Measurements from ENCODE around the gene WSCD1. TPM values are rescaled to one million over a fixed set of nuclear protein-coding genes. Genes with fewer than 3 reads are reported as not detected.

Gene WSCD1
- polyA plus RNA-seq, 1 donor from 2014 or later, result 9.5 TPM

DNA sequence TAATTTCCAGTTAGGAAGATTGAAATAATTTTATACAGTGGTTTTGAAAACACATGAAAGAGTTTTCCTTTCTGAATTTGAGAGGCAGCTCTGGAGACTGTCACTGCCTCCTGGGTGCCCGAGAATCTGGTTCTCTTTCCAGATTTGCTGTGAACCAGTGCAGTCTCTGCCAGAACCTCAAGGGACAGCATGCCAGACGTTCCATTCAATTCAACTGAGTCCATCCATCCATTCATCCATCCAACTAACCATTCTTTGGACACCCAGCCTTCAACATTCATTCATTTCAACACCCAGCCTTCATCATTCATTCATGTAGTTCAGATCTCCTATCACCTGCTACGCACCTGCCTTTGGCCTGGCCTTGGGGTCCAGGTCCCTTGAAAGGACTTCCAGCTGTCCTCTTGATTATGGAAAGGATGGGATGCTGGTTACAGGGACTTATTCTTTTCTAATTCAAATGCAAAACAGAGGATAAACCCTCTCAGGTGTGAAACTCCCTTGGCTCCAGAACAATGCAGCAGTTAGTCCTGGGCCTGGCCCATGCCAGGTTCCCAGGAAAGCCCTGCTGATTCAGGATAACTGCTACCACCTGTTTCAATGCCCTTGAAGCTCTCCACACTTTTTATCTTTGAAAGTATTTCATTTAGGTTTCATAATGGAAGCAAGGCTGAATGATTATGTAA, 68.7 kb downstream of the WSCD1 start:
- Histone ChIP-seq H3K4me3 (ENCODE audit: low read length) (no peak overlapping the region), H3K27ac (ENCODE audit: low read length) (no peak overlapping the region), H3K9me2 (ENCODE audit: insufficient read depth, low read length) (no peaks in the 10 kb centered on the region), H3K79me2 (replicated peaks; ENCODE audit: insufficient read depth, low read length) (no peaks in the 10 kb centered on the region), H4K20me1 (ENCODE audit: insufficient read depth) (no peaks in the 10 kb centered on the region), H3K9ac (ENCODE audit: low read length) (no peak overlapping the region), H3K4me2 (ENCODE audit: low read length) (no peak overlapping the region), H3K9me3 (ENCODE audit: low read length) (no peaks in the 10 kb centered on the region), H2AFZ (ENCODE audit: low read depth, low read length) (no peak overlapping the region), H3K27me3 (ENCODE audit: insufficient read depth, low read depth, low read length) (no peaks in the 10 kb centered on the region), H3K36me3 (ENCODE audit: insufficient read depth, low read length) (no peaks in the 10 kb centered on the region), H3F3A (ENCODE audit: insufficient read depth, low read length, poor library complexity, severe bottlenecking) (no peaks in the 10 kb centered on the region)
- TF ChIP-seq POLR2AphosphoS5 (IDR thresholded peaks at IDR 0.05), result no peak
- TF ChIP-seq EZH2 (IDR thresholded peaks at IDR 0.05; ENCODE audit: borderline replicate concordance, insufficient read depth, low read length, poor library complexity, severe bottlenecking), result no peak
- no peak for TF ChIP-seq EP300 (conservative IDR thresholded peaks at IDR 0.05; ENCODE audit: poor library complexity, severe bottlenecking)
- TF ChIP-seq, protein P1, sequence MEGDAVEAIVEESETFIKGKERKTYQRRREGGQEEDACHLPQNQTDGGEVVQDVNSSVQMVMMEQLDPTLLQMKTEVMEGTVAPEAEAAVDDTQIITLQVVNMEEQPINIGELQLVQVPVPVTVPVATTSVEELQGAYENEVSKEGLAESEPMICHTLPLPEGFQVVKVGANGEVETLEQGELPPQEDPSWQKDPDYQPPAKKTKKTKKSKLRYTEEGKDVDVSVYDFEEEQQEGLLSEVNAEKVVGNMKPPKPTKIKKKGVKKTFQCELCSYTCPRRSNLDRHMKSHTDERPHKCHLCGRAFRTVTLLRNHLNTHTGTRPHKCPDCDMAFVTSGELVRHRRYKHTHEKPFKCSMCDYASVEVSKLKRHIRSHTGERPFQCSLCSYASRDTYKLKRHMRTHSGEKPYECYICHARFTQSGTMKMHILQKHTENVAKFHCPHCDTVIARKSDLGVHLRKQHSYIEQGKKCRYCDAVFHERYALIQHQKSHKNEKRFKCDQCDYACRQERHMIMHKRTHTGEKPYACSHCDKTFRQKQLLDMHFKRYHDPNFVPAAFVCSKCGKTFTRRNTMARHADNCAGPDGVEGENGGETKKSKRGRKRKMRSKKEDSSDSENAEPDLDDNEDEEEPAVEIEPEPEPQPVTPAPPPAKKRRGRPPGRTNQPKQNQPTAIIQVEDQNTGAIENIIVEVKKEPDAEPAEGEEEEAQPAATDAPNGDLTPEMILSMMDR (IDR thresholded peaks at IDR 0.05; ENCODE audit: poor library complexity, severe bottlenecking), result no peak
- no peak for TF ChIP-seq RAD21 (conservative IDR thresholded peaks at IDR 0.05)
- no peak for TF ChIP-seq SMC3 (conservative IDR thresholded peaks at IDR 0.05; ENCODE audit: poor library complexity)
- no peak for TF ChIP-seq TAF1 (IDR thresholded peaks at IDR 0.05; ENCODE audit: low read depth)

DNA sequence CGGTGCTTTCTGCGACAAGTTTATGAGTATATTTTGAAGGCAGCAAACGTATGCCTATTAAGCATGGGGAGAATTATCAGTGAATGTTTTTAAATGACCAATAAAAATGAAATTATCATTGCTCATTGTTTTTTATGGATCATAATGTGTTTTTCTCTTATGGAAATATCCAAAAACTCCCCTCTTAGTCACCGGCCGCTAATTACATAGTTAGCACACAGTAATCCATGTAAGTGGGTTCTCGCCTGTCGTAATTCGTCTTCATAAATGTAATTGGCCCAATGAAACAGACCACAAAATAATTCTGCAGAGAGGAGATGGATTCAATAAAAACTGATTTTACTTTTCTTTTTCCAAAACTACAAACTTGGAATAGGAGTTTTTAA, 69.3 kb downstream of the WSCD1 start:
- H3K27ac ChIP-seq (ENCODE audit: low read length), result no peak overlapping the region
- TF ChIP-seq, protein P1 (IDR thresholded peaks at IDR 0.05; ENCODE audit: poor library complexity, severe bottlenecking), result no peak
- TF ChIP-seq POLR2AphosphoS5 (IDR thresholded peaks at IDR 0.05) (no peak), EP300 (conservative IDR thresholded peaks at IDR 0.05; ENCODE audit: poor library complexity, severe bottlenecking) (no peak), TAF1 (IDR thresholded peaks at IDR 0.05; ENCODE audit: low read depth) (no peak), SMC3 (conservative IDR thresholded peaks at IDR 0.05; ENCODE audit: poor library complexity) (no peak), EZH2 (IDR thresholded peaks at IDR 0.05; ENCODE audit: borderline replicate concordance, insufficient read depth, low read length, poor library complexity, severe bottlenecking) (no peak), RAD21 (conservative IDR thresholded peaks at IDR 0.05) (no peak), MXI1 (conservative IDR thresholded peaks at IDR 0.05; ENCODE audit: poor library complexity, severe bottlenecking) (no peak)
- TF ChIP-seq, protein P2, sequence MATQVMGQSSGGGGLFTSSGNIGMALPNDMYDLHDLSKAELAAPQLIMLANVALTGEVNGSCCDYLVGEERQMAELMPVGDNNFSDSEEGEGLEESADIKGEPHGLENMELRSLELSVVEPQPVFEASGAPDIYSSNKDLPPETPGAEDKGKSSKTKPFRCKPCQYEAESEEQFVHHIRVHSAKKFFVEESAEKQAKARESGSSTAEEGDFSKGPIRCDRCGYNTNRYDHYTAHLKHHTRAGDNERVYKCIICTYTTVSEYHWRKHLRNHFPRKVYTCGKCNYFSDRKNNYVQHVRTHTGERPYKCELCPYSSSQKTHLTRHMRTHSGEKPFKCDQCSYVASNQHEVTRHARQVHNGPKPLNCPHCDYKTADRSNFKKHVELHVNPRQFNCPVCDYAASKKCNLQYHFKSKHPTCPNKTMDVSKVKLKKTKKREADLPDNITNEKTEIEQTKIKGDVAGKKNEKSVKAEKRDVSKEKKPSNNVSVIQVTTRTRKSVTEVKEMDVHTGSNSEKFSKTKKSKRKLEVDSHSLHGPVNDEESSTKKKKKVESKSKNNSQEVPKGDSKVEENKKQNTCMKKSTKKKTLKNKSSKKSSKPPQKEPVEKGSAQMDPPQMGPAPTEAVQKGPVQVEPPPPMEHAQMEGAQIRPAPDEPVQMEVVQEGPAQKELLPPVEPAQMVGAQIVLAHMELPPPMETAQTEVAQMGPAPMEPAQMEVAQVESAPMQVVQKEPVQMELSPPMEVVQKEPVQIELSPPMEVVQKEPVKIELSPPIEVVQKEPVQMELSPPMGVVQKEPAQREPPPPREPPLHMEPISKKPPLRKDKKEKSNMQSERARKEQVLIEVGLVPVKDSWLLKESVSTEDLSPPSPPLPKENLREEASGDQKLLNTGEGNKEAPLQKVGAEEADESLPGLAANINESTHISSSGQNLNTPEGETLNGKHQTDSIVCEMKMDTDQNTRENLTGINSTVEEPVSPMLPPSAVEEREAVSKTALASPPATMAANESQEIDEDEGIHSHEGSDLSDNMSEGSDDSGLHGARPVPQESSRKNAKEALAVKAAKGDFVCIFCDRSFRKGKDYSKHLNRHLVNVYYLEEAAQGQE (IDR thresholded peaks at IDR 0.05; ENCODE audit: borderline replicate concordance), result no peak
- no peaks in the 10 kb centered on the region for H3F3A ChIP-seq (ENCODE audit: insufficient read depth, low read length, poor library complexity, severe bottlenecking)

More for the DNA sequence above, 69.3 kb downstream of the WSCD1 start:
- Histone ChIP-seq H3K9me3 (ENCODE audit: low read length) (no peaks in the 10 kb centered on the region), H2AFZ (ENCODE audit: low read depth, low read length) (no peak overlapping the region), H3K9ac (ENCODE audit: low read length) (no peak overlapping the region), H4K20me1 (ENCODE audit: insufficient read depth) (no peaks in the 10 kb centered on the region), H3K79me2 (replicated peaks; ENCODE audit: insufficient read depth, low read length) (no peaks in the 10 kb centered on the region), H3K4me2 (ENCODE audit: low read length) (no peak overlapping the region), H3K9me2 (ENCODE audit: insufficient read depth, low read length) (no peaks in the 10 kb centered on the region), H3K36me3 (ENCODE audit: insufficient read depth, low read length) (no peaks in the 10 kb centered on the region), H3K4me3 (ENCODE audit: low read length) (no peak overlapping the region), H3K27me3 (ENCODE audit: insufficient read depth, low read depth, low read length) (no peaks in the 10 kb centered on the region)

All from neural cell (in vitro differentiated cells).